ENCODE data around the gene C4orf50. TPM values are rescaled to one million over a fixed set of nuclear protein-coding genes. Genes with fewer than 3 reads are reported as not detected.

The C4orf50 gene
- total RNA-seq, 1 donor from 2014 or later = 0.16 TPM

GRCh38 chr4:5984843-5985242, 33.4 kb downstream of the C4orf50 start:
- Histone ChIP-seq H4K20me1 (ENCODE audit: insufficient read depth, low read length) (no peaks in the 10 kb centered on the region), H3K9ac (ENCODE audit: low read length) (no peak overlapping the region), H3K27ac (ENCODE audit: low read depth, low read length) (no peak overlapping the region), H3K4me2 (ENCODE audit: low read length) (no peak overlapping the region), H3K9me3 (ENCODE audit: insufficient read depth, low read depth, low read length) (peaks cover 3% of the 10 kb centered on the region), H3K27me3 (ENCODE audit: insufficient read depth, low read length) (no peaks in the 10 kb centered on the region), H3K36me3 (ENCODE audit: insufficient read depth, low read length) (no peaks in the 10 kb centered on the region), H3K4me3 (ENCODE audit: insufficient read depth, low read depth, low read length) (no peak overlapping the region), H3K79me2 (ENCODE audit: insufficient read depth, low read length) (no peaks in the 10 kb centered on the region), H2AFZ (ENCODE audit: low read depth, low read length) (no peak overlapping the region), H3K4me1 (ENCODE audit: insufficient read depth, low read length) (no peaks in the 10 kb centered on the region)
- FAIRE-seq (no peak), DNase-seq (ENCODE audit: low read depth) (no peak)
- Mint-ChIP-seq H3K36me3 (ENCODE audit: low read depth, unreplicated experiment) (no peaks in the 10 kb centered on the region), H3K27ac (ENCODE audit: unreplicated experiment) (no peak overlapping the region), H3K27me3 (ENCODE audit: low read depth, unreplicated experiment) (peaks cover 20% of the 10 kb centered on the region), H3K4me3 (ENCODE audit: unreplicated experiment) (no peak overlapping the region), H3K9me3 (ENCODE audit: unreplicated experiment) (peaks cover 8% of the 10 kb centered on the region), H3K4me1 (ENCODE audit: low read depth, unreplicated experiment) (peaks cover 6% of the 10 kb centered on the region)
- TF ChIP-seq EZH2 (IDR thresholded peaks at IDR 0.05; ENCODE audit: insufficient read depth, low read length) (no peak), CTCF (IDR thresholded peaks at IDR 0.05; ENCODE audit: insufficient read depth, low read depth, low read length) (no peak)

- H3K4me1 Mint-ChIP-seq (ENCODE audit: low read depth, unreplicated experiment) = peaks cover 6% of the 10 kb centered on the region
- Histone ChIP-seq H3K9ac (ENCODE audit: low read length) (no peak overlapping the region), H3K4me1 (ENCODE audit: insufficient read depth, low read length) (no peaks in the 10 kb centered on the region), H3K4me2 (ENCODE audit: low read length) (no peak overlapping the region), H4K20me1 (ENCODE audit: insufficient read depth, low read length) (no peaks in the 10 kb centered on the region), H3K27me3 (ENCODE audit: insufficient read depth, low read length) (peaks cover 2% of the 10 kb centered on the region), H3K9me3 (ENCODE audit: insufficient read depth, low read depth, low read length) (peaks cover 3% of the 10 kb centered on the region), H3K36me3 (ENCODE audit: insufficient read depth, low read length) (no peaks in the 10 kb centered on the region), H3K27ac (ENCODE audit: low read depth, low read length) (no peak overlapping the region), H3K79me2 (ENCODE audit: insufficient read depth, low read length) (no peaks in the 10 kb centered on the region), H2AFZ (ENCODE audit: low read depth, low read length) (no peak overlapping the region), H3K4me3 (ENCODE audit: insufficient read depth, low read depth, low read length) (no peak overlapping the region)
- DNase-seq (ENCODE audit: low read depth) = no peak
- peaks cover 8% of the 10 kb centered on the region for H3K9me3 Mint-ChIP-seq (ENCODE audit: unreplicated experiment)
- peaks cover 21% of the 10 kb centered on the region for H3K27me3 Mint-ChIP-seq (ENCODE audit: low read depth, unreplicated experiment)
- H3K4me3 Mint-ChIP-seq (ENCODE audit: unreplicated experiment) = no peak overlapping the region
- H3K36me3 Mint-ChIP-seq (ENCODE audit: low read depth, unreplicated experiment) = no peaks in the 10 kb centered on the region
- H3K27ac Mint-ChIP-seq (ENCODE audit: unreplicated experiment) = no peak overlapping the region
- TF ChIP-seq EZH2 (IDR thresholded peaks at IDR 0.05; ENCODE audit: insufficient read depth, low read length) = no peak
- TF ChIP-seq CTCF (IDR thresholded peaks at IDR 0.05; ENCODE audit: insufficient read depth, low read depth, low read length) = no peak
- no peak for FAIRE-seq
Measured at GRCh38 chr4:5982156-5982973, 35.9 kb downstream of the C4orf50 start.

Measured in astrocyte (in vitro differentiated cells and primary cell).